ENCODE results near the gene ITIH3. TPM values are rescaled to one million over a fixed set of nuclear protein-coding genes. Genes with fewer than 3 reads are reported as not detected.

ITIH3 gene
- total RNA-seq, 4 donors from 2014 or later: 0.18 to 5.6 (median 1.2) TPM

GRCh38 chr3:52827866-52828376 lies 33.3 kb downstream of the ITIH3 start:
- 85% methylated on average over 5 of the region's 10 CpGs for WGBS
- H3K9me3 ChIP-seq: no peaks in the 10 kb centered on the region
- H3K4me3 ChIP-seq: no peak overlapping the region
- TF ChIP-seq POLR2A (IDR thresholded peaks at IDR 0.05) (no peak), POLR2AphosphoS5 (IDR thresholded peaks at IDR 0.05) (no peak), CTCF (IDR thresholded peaks at IDR 0.05) (no peak), EP300 (IDR thresholded peaks at IDR 0.05) (no peak)
- H3K27ac ChIP-seq: no peak overlapping the region
- no peak for DNase-seq (ENCODE audit: low spot score in 2 of 2)
- H3K4me1 ChIP-seq: peaks cover 19% of the 10 kb centered on the region
- H3K27me3 ChIP-seq: no peaks in the 10 kb centered on the region
- peaks cover 10% of the 10 kb centered on the region for H3K36me3 ChIP-seq

GRCh38 chr3:52829482-52829881 lies 34.9 kb downstream of the ITIH3 start:
- Histone ChIP-seq H3K9me3 (no peaks in the 10 kb centered on the region), H3K36me3 (peaks cover 4% of the 10 kb centered on the region), H3K4me1 (peaks cover 19% of the 10 kb centered on the region), H3K27ac (no peak overlapping the region), H3K27me3 (no peaks in the 10 kb centered on the region), H3K4me3 (no peak overlapping the region)
- WGBS: 92% methylated on average over 2 of the region's 3 CpGs
- TF ChIP-seq POLR2A (IDR thresholded peaks at IDR 0.05) (no peak), EP300 (IDR thresholded peaks at IDR 0.05) (no peak), POLR2AphosphoS5 (IDR thresholded peaks at IDR 0.05) (no peak), CTCF (IDR thresholded peaks at IDR 0.05) (no peak)
- DNase-seq (ENCODE audit: low spot score in 2 of 2): no peak

GRCh38 chr3:52829906-52830463 lies 35.4 kb downstream of the ITIH3 start:
- no peak for TF ChIP-seq EP300 (IDR thresholded peaks at IDR 0.05)
- H3K9me3 ChIP-seq: no peaks in the 10 kb centered on the region
- DNase-seq (ENCODE audit: low spot score in 2 of 2): no peak
- peaks cover 20% of the 10 kb centered on the region for H3K4me1 ChIP-seq
- no peaks in the 10 kb centered on the region for H3K27me3 ChIP-seq
- WGBS: 87% methylated on average over 9 of the region's 10 CpGs
- peaks cover 7% of the 10 kb centered on the region for H3K36me3 ChIP-seq
- H3K4me3 ChIP-seq: no peak overlapping the region
- no peak overlapping the region for H3K27ac ChIP-seq

- Histone ChIP-seq H3K4me3 (no peak within 1 kb of the TSS), H3K4me1 (peaks cover 27% of the 10 kb centered on the region), H3K27me3 (no peaks in the 10 kb centered on the region), H3K27ac (no peak within 1 kb of the TSS), H3K36me3 (peaks cover 8% of the 10 kb centered on the region), H3K9me3 (no peaks in the 10 kb centered on the region)
- DNase-seq (ENCODE audit: low spot score in 2 of 2): no peak
- TF ChIP-seq POLR2AphosphoS5 (IDR thresholded peaks at IDR 0.05): no peak
- 74% methylated on average over 16 of the region's 16 CpGs for WGBS
Measured at GRCh38 chr3:52830535-52831258, 36.1 kb downstream of the ITIH3 start, which contains the start of gene ITIH4. ITIH4 (minus strand) TSS chr3:52830672; CDS start chr3:52830642, 30 bp downstream.

- Histone ChIP-seq H3K27ac (peak overlapping the region; percentile 48), H3K27me3 (no peaks in the 10 kb centered on the region), H3K36me3 (peaks cover 12% of the 10 kb centered on the region), H3K9me3 (no peaks in the 10 kb centered on the region), H3K4me3 (no peak overlapping the region), H3K4me1 (peaks cover 27% of the 10 kb centered on the region)
- DNase-seq (ENCODE audit: low spot score in 2 of 2): peak in 1 of 2 donors; percentile 78
- no peak for TF ChIP-seq CTCF (IDR thresholded peaks at IDR 0.05)
- TF ChIP-seq POLR2A (IDR thresholded peaks at IDR 0.05): no peak
- no peak for TF ChIP-seq EP300 (IDR thresholded peaks at IDR 0.05)
- no peak for TF ChIP-seq POLR2AphosphoS5 (IDR thresholded peaks at IDR 0.05)
- 30% methylated on average over 11 of the region's 21 CpGs for WGBS
Measured at GRCh38 chr3:52831500-52832301, 37.1 kb downstream of the ITIH3 start.

- Histone ChIP-seq H3K36me3 (peaks cover 16% of the 10 kb centered on the region), H3K4me1 (peaks cover 27% of the 10 kb centered on the region), H3K4me3 (no peak overlapping the region), H3K27ac (no peak overlapping the region), H3K27me3 (no peaks in the 10 kb centered on the region), H3K9me3 (no peaks in the 10 kb centered on the region)
- 95% methylated on average over 14 of the region's 14 CpGs for WGBS
- no peak for DNase-seq (ENCODE audit: low spot score in 2 of 2)
- no peak for TF ChIP-seq POLR2AphosphoS5 (IDR thresholded peaks at IDR 0.05)
- TF ChIP-seq POLR2A (IDR thresholded peaks at IDR 0.05): no peak
- no peak for TF ChIP-seq EP300 (IDR thresholded peaks at IDR 0.05)
- TF ChIP-seq CTCF (IDR thresholded peaks at IDR 0.05): no peak
Measured at GRCh38 chr3:52833202-52833601, 38.6 kb downstream of the ITIH3 start.

All from suprapubic skin (tissue), 4 donors.